ENCODE data around the gene DPP7. TPM values are rescaled to one million over a fixed set of nuclear protein-coding genes. Genes with fewer than 3 reads are reported as not detected.

The DPP7 gene
- total RNA-seq, 6 donors from 2014 or later, result 108 to 394 (median 229) TPM

- Histone ChIP-seq H3K9me3 (no peaks in the 10 kb centered on the region), H3K4me1 (peaks cover 13 to 25% (median 14%) of the 10 kb centered on the region in 4 donors), H3K4me3 (peak overlapping the region in 3 of 4 donors; percentile 88 to 99 (median 90)), H3K36me3 (peaks cover 3 to 27% (median 21%) of the 10 kb centered on the region in 4 donors), H3K27me3 (no peaks in the 10 kb centered on the region), H3K27ac (no peak overlapping the region)
- DNase-seq (peak in 1 of 2 donors; percentile 72), ATAC-seq (ENCODE audit: low FRiP score in 2 of 2) (peak in 1 of 2 donors; percentile 3)
- TF ChIP-seq POLR2A (IDR thresholded peaks at IDR 0.05) (no peak), POLR2AphosphoS5 (IDR thresholded peaks at IDR 0.05) (no peak), CTCF (IDR thresholded peaks at IDR 0.05) (no peak), EP300 (IDR thresholded peaks at IDR 0.05) (no peak)
- WGBS, 2 donors, result 73 to 85% methylated on average over 5 to 17 of the region's 21 CpGs
Observed at GRCh38 chr9:137115394-137116026, 977 bp upstream of the DPP7 start.

- H3K27me3 ChIP-seq, result no peaks in the 10 kb centered on the region
- no peaks in the 10 kb centered on the region for H3K9me3 ChIP-seq
- H3K4me3 ChIP-seq, result peak overlapping the region; percentile 88 to 99 (median 92)
- H3K4me1 ChIP-seq, result peaks cover 13 to 25% (median 14%) of the 10 kb centered on the region in 4 donors
- DNase-seq, result no peak
- no peak for ATAC-seq (ENCODE audit: low FRiP score in 2 of 2)
- 0% methylated on average over 2 to 20 of the region's 45 CpGs for WGBS, 2 donors
- H3K36me3 ChIP-seq, result peaks cover 3 to 40% (median 31%) of the 10 kb centered on the region in 4 donors
- peak overlapping the region; percentile 40 to 71 (median 56) for H3K27ac ChIP-seq
- TF ChIP-seq POLR2A (IDR thresholded peaks at IDR 0.05), result no peak
- TF ChIP-seq POLR2AphosphoS5 (IDR thresholded peaks at IDR 0.05), result no peak
- TF ChIP-seq EP300 (IDR thresholded peaks at IDR 0.05), result no peak
- TF ChIP-seq CTCF (IDR thresholded peaks at IDR 0.05), result no peak
Observed at GRCh38 chr9:137114220-137114612, 317 bp downstream of the DPP7 start.

GRCh38 chr9:137113385-137114159 is 961 bp downstream of the DPP7 start:
- DNase-seq, result peak in 1 of 2 donors; percentile 88

More at GRCh38 chr9:137113385-137114159, 961 bp downstream of the DPP7 start:
- Histone ChIP-seq H3K4me3 (peak overlapping the region; percentile 29 to 99 (median 89)), H3K4me1 (peaks cover 13 to 25% (median 14%) of the 10 kb centered on the region in 4 donors), H3K36me3 (peaks cover 3 to 46% (median 37%) of the 10 kb centered on the region in 4 donors), H3K27me3 (no peaks in the 10 kb centered on the region), H3K27ac (no peak overlapping the region), H3K9me3 (no peaks in the 10 kb centered on the region)
- no peak for ATAC-seq (ENCODE audit: low FRiP score in 2 of 2)
- TF ChIP-seq POLR2A (IDR thresholded peaks at IDR 0.05), result no peak
- no peak for TF ChIP-seq CTCF (IDR thresholded peaks at IDR 0.05)
- no peak for TF ChIP-seq POLR2AphosphoS5 (IDR thresholded peaks at IDR 0.05)
- no peak for TF ChIP-seq EP300 (IDR thresholded peaks at IDR 0.05)
- WGBS, 2 donors, result 57 to 76% methylated on average over 18 to 23 of the region's 66 CpGs

All from upper lobe of left lung (tissue), 6 donors.